Gastrocnemius medialis (tissue), 4 donors: Measurements from ENCODE around the gene INPP5A.
"Not testable (repeated sequence)": the region's sequence is repeated elsewhere in the genome, so short reads cannot be mapped to it uniquely, and the experiment has no call there.

ENCODE experiments used
- POLR2A ChIP-seq, 2 donors: fragments of 450-650 bp; IDR thresholded peaks; one replicate each; pipeline ENCODE4 v1.6.1; 2017; ENCODE audit warnings: antibody characterized with exemption in 2 of 2, mild to moderate bottlenecking in 2 of 2, moderate library complexity in 2 of 2
- TF ChIP-seq, protein P1 (sequence below), 5 experiments: fragments of 450-650 bp in 3 of 5; fragments of 200-600 bp in 2 of 5; sonication (generic) in 2 of 5; IDR thresholded peaks in 4 of 5; conservative IDR thresholded peaks in 1 of 5; 1 replicate in 4 of 5; 2 replicates in 1 of 5; pipeline ENCODE4 v1.5.1; 2016 to 2019; ENCODE audit warnings: antibody characterized with exemption in 5 of 5, mild to moderate bottlenecking in 3 of 5, moderate library complexity in 3 of 5

DNA sequence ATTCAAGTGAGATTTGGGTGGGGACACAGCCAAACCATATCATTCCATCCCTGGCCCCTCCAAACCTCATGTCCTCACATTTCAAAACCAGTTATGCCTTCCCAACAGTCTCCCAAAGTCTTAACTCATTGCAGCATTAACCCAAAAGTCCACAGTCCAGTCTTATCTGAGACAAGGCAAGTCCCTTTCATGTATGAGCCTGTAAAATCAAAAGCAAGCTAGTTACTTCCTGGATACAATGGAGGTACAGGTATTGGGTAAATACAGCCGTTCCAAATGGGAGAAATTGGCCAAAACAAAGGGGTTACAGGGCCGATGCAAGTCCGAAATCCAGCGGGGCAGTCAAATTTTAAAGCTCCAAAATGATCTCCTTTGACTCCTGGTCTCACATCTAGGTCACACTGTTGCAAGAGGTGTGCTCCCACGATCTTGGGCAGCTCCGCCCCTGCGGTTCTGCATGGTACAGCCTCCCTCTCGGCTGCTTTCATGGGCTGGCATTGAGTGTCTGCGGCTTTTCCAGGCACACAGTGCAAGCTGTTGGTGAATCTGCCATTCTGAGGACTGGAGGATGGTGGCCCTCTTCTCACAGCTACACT is 61.5 kb downstream of the INPP5A start:
- not testable (repeated sequence) for TF ChIP-seq POLR2A (IDR thresholded peaks at IDR 0.05)
- TF ChIP-seq, protein P1, sequence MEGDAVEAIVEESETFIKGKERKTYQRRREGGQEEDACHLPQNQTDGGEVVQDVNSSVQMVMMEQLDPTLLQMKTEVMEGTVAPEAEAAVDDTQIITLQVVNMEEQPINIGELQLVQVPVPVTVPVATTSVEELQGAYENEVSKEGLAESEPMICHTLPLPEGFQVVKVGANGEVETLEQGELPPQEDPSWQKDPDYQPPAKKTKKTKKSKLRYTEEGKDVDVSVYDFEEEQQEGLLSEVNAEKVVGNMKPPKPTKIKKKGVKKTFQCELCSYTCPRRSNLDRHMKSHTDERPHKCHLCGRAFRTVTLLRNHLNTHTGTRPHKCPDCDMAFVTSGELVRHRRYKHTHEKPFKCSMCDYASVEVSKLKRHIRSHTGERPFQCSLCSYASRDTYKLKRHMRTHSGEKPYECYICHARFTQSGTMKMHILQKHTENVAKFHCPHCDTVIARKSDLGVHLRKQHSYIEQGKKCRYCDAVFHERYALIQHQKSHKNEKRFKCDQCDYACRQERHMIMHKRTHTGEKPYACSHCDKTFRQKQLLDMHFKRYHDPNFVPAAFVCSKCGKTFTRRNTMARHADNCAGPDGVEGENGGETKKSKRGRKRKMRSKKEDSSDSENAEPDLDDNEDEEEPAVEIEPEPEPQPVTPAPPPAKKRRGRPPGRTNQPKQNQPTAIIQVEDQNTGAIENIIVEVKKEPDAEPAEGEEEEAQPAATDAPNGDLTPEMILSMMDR (IDR thresholded peaks at IDR 0.05 in 4 of 5, conservative IDR thresholded peaks at IDR 0.05 in 1 of 5): not testable (repeated sequence)
